Keratinocyte (primary cell): ENCODE data around the gene SVIP. TPM values are rescaled to one million over a fixed set of nuclear protein-coding genes. Genes with fewer than 3 reads are reported as not detected.

Source experiments
- DNase-seq: peaks from one replicate; pipeline ENCODE4 v3.0.0-alpha.2; 2011; ENCODE audit warnings: low read depth, missing footprints, low spot score
- FAIRE-seq: peaks from 2 replicates; lab custom pipeline; 2011; peaks lifted over from hg19 to GRCh38; lab: Jason Lieb, UNC
- H2AFZ ChIP-seq: 2 replicates; pipeline ENCODE4 v1.6.0; 2012; ENCODE audit warnings: low read length, control low read depth, inconsistent platforms; ENCODE audit not compliant: control insufficient read depth
- H3K27ac ChIP-seq: 2 replicates; pipeline ENCODE4 v1.5.1; 2011; ENCODE audit warnings: low read length; ENCODE audit not compliant: control insufficient read depth, insufficient read depth
- H3K27me3 ChIP-seq: 3 replicates; pipeline ENCODE4 v1.6.0; 2011; ENCODE audit warnings: low read length; ENCODE audit not compliant: control insufficient read depth, insufficient read depth; ENCODE audit errors: extremely low read depth
- H3K36me3 ChIP-seq, 2 experiments: 2 replicates in 1 of 2; 3 replicates in 1 of 2; pipeline ENCODE4 v1.5.1; 2011; ENCODE audit warnings: low read length in 2 of 2, mild to moderate bottlenecking in 1 of 2; ENCODE audit not compliant: control insufficient read depth in 2 of 2, insufficient read depth in 2 of 2; ENCODE audit errors: extremely low read depth in 1 of 2
- H3K4me1 ChIP-seq: 3 replicates; pipeline ENCODE4 v1.5.1; 2011; ENCODE audit warnings: low read length; ENCODE audit not compliant: control insufficient read depth, insufficient read depth; ENCODE audit errors: extremely low read depth
- H3K4me2 ChIP-seq: 3 replicates; pipeline ENCODE4 v1.6.0; 2011; ENCODE audit warnings: low read depth, low read length; ENCODE audit not compliant: control insufficient read depth, insufficient read depth; ENCODE audit errors: extremely low read depth
- H3K4me3 ChIP-seq, 3 experiments: fragments of 200-600 bp in 1 of 3; sonication (generic) in 1 of 3; 2 replicates in 2 of 3; 3 replicates in 1 of 3; pipeline ENCODE4 v1.5.1; 2011 to 2016; ENCODE audit warnings: low read length in 3 of 3, mild to moderate bottlenecking in 3 of 3, control low read depth in 2 of 3, inconsistent platforms in 1 of 3, low read depth in 1 of 3, mixed read lengths in 1 of 3, mixed run types in 1 of 3, moderate library complexity in 1 of 3; ENCODE audit not compliant: control insufficient read depth in 2 of 3, insufficient read depth in 2 of 3; ENCODE audit errors: extremely low read depth in 1 of 3
- H3K79me2 ChIP-seq: 2 replicates; pipeline ENCODE4 v1.6.0; 2012; ENCODE audit warnings: low read length; ENCODE audit not compliant: control insufficient read depth, insufficient read depth
- H3K9ac ChIP-seq: 3 replicates; pipeline ENCODE4 v1.6.0; 2011; ENCODE audit warnings: low read length; ENCODE audit not compliant: control insufficient read depth, insufficient read depth; ENCODE audit errors: extremely low read depth
- H3K9me1 ChIP-seq: 3 replicates; pipeline ENCODE4 v1.6.0; 2011; ENCODE audit warnings: low read length; ENCODE audit not compliant: control insufficient read depth, insufficient read depth; ENCODE audit errors: extremely low read depth
- H3K9me3 ChIP-seq: 2 replicates; pipeline ENCODE4 v1.5.1; 2012; ENCODE audit warnings: low read depth, low read length; ENCODE audit not compliant: control insufficient read depth
- H4K20me1 ChIP-seq: 3 replicates; pipeline ENCODE4 v1.6.0; 2011; ENCODE audit warnings: low read length; ENCODE audit not compliant: control insufficient read depth, insufficient read depth; ENCODE audit errors: extremely low read depth
- EZH2 ChIP-seq: IDR thresholded peaks from one replicate; pipeline ENCODE4 v1.6.1; 2012; ENCODE audit warnings: inconsistent platforms, mild to moderate bottlenecking, low read length, moderate library complexity
- dilution Hi-C: fragments of 300-500 bp; cut with MboI; formaldehyde crosslinking; loops from one replicate; pipeline ENCODE4 v1.7.0; 2020; ENCODE audit warnings: low sequenced_read_pairs; ENCODE audit not compliant: extremely low pct_ligation_motif_present
- polyA plus RNA-seq, 5 experiments: library from polyadenylated mRNA; depleted of rRNA in 3 of 5; stranded (reverse) in 3 of 5; stranded (forward) in 1 of 5; unstranded in 1 of 5; fragments of >200 nt; gene quantifications; 1 replicate in 1 of 5; 2 replicates in 3 of 5; 3 replicates in 1 of 5; pipeline versions ENCODE4 v1.2.1 to v1.2.3, GENCODE V29; 2011 to 2012; ENCODE audit warnings: missing spikeins in 2 of 5, low read depth in 1 of 5, low replicate concordance in 1 of 5
- TF ChIP-seq, protein P1 (sequence below), 3 experiments: IDR thresholded peaks in 1 of 3; conservative IDR thresholded peaks in 1 of 3; optimal IDR thresholded peaks in 1 of 3; 2 replicates in 2 of 3; 3 replicates in 1 of 3; pipeline versions ENCODE3 to v1.5.1; 2011; ENCODE audit warnings: low read length in 3 of 3, mild to moderate bottlenecking in 3 of 3, moderate library complexity in 2 of 3, control low read depth in 1 of 3, inconsistent platforms in 1 of 3; ENCODE audit not compliant: insufficient read depth in 2 of 3; ENCODE audit errors: extremely low read depth in 1 of 3

SVIP gene
- polyA plus RNA-seq, 1 donor (not counting 4 experiments of a cell fraction or from before 2014, with no cell fraction given), result 3.3 TPM

DNA sequence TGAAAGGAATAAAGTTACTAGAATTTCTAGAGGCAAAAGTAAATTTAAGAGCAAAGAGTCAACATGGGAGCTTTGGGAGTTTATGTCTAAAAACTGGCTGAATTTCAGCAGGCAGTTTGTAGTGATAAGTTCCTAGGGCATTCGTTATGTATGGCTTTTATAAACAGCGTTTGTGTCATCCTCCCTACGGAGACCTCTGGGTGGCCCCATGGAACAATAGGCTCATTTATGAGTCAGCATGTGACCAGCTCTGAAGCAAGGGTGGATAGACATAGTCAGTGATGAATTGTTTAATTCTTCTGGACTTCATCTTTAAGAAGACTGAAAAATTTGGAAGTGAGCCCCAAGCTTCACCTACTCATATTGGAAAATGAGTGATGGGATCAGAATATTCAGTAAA lies 37.1 kb downstream of the SVIP start:
- TF ChIP-seq, protein P1, sequence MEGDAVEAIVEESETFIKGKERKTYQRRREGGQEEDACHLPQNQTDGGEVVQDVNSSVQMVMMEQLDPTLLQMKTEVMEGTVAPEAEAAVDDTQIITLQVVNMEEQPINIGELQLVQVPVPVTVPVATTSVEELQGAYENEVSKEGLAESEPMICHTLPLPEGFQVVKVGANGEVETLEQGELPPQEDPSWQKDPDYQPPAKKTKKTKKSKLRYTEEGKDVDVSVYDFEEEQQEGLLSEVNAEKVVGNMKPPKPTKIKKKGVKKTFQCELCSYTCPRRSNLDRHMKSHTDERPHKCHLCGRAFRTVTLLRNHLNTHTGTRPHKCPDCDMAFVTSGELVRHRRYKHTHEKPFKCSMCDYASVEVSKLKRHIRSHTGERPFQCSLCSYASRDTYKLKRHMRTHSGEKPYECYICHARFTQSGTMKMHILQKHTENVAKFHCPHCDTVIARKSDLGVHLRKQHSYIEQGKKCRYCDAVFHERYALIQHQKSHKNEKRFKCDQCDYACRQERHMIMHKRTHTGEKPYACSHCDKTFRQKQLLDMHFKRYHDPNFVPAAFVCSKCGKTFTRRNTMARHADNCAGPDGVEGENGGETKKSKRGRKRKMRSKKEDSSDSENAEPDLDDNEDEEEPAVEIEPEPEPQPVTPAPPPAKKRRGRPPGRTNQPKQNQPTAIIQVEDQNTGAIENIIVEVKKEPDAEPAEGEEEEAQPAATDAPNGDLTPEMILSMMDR (optimal IDR thresholded peaks at IDR 0.05 in 1 of 3, IDR thresholded peaks at IDR 0.05 in 1 of 3, conservative IDR thresholded peaks at IDR 0.05 in 1 of 3; ENCODE audit: extremely low read depth in 1 of 3, insufficient read depth in 2 of 3, low read length in 3 of 3), result no peak
- no peak for TF ChIP-seq EZH2
- Histone ChIP-seq H4K20me1 (no peaks in the 10 kb centered on the region), H3K4me3 (no peak overlapping the region), H3K4me1 (no peaks in the 10 kb centered on the region), H2AFZ (no peak overlapping the region), H3K9me3 (no peaks in the 10 kb centered on the region), H3K27me3 (no peaks in the 10 kb centered on the region), H3K27ac (no peak overlapping the region), H3K4me2 (no peak overlapping the region), H3K9me1 (no peaks in the 10 kb centered on the region), H3K9ac (no peak overlapping the region), H3K79me2 (no peaks in the 10 kb centered on the region), H3K36me3 (no peaks in the 10 kb centered on the region)
- FAIRE-seq (no peak), DNase-seq (no peak)
- dilution Hi-C loops, result loop anchor here (25.0 kb wide), 2 partner anchors 105 to 230 kb away; no protein-coding TSS in a partner anchor

DNA sequence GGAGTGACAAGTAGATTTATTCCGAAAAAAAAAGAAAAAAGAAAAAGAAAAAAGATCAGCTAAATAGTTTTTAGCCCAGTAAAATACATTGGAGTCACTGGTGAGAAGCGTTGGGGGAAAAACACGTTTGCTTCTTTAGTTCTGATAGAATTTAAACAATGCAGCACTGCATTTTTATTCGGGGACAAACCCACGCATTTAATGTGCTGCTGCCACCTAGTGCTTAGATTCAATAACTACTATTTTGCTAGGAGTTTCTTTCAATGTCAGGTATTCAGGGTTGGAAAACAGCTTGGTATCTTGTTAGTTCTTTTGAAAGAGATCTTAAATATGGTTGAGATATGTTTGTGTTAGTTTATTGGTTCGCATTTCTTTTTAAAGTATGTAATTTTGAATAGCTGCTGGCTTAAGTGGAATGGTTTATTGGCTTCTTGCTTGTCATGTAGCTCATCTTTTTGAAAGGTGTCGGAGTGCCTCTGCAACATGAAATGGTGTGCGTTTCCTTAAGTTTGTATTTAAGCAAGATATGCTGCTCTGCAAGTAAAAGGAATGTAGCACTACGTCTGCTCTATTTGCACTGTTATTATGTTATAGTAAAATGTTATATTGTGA lies 41.9 kb downstream of the SVIP start:
- no peak for DNase-seq
- TF ChIP-seq EZH2, result no peak
- TF ChIP-seq, protein P1 (optimal IDR thresholded peaks at IDR 0.05 in 1 of 3, IDR thresholded peaks at IDR 0.05 in 1 of 3, conservative IDR thresholded peaks at IDR 0.05 in 1 of 3; ENCODE audit: extremely low read depth in 1 of 3, insufficient read depth in 2 of 3, low read length in 3 of 3), result peak; percentile 19 to 62 (median 60)
- dilution Hi-C loops, result loop anchor here (25.0 kb wide), 2 partner anchors 100 to 225 kb away; no protein-coding TSS in a partner anchor

More for the DNA sequence above, 41.9 kb downstream of the SVIP start:
- Histone ChIP-seq H3K27ac (no peak overlapping the region), H3K79me2 (no peaks in the 10 kb centered on the region), H3K4me1 (no peaks in the 10 kb centered on the region), H2AFZ (no peak overlapping the region), H3K36me3 (no peaks in the 10 kb centered on the region), H3K9me3 (no peaks in the 10 kb centered on the region), H3K9me1 (no peaks in the 10 kb centered on the region), H3K4me3 (no peak overlapping the region), H3K27me3 (no peaks in the 10 kb centered on the region), H3K4me2 (no peak overlapping the region), H4K20me1 (no peaks in the 10 kb centered on the region), H3K9ac (no peak overlapping the region)
- FAIRE-seq, result no peak
